Right hindlimb (tissue), 1 donor: ENCODE results near the gene DCHS2.
A peak's percentile ranks its signal among the peaks of the same experiment; 100 is the strongest.

Source experiments
- DNase-seq: peaks from one replicate; pipeline ENCODE4 v3.0.0-alpha.2; 2018

DCHS2 gene

GRCh38 chr4:154487145-154487544 lies 4.5 kb downstream of the DCHS2 start:
- DNase-seq: no peak

GRCh38 chr4:154485127-154485773 lies 6.3 kb downstream of the DCHS2 start:
- no peak for DNase-seq

GRCh38 chr4:154478547-154478946 lies 13.1 kb downstream of the DCHS2 start:
- no peak for DNase-seq

- DNase-seq: no peak
These were observed 13.5 kb downstream of the DCHS2 start for GRCh38 chr4:154478128-154478527.

- DNase-seq: no peak
These were observed 15.4 kb downstream of the DCHS2 start for GRCh38 chr4:154476232-154476631.

GRCh38 chr4:154475820-154476219 lies 15.8 kb downstream of the DCHS2 start:
- DNase-seq: no peak

- no peak for DNase-seq
These were observed 18.1 kb downstream of the DCHS2 start for GRCh38 chr4:154473497-154473896.

- no peak for DNase-seq
These were observed 18.7 kb downstream of the DCHS2 start for GRCh38 chr4:154472858-154473257.

- peak; percentile 50 for DNase-seq
These were observed 19.9 kb downstream of the DCHS2 start for GRCh38 chr4:154471526-154472331.

GRCh38 chr4:154471032-154471431 lies 20.6 kb downstream of the DCHS2 start:
- no peak for DNase-seq

GRCh38 chr4:154467886-154468285 lies 23.7 kb downstream of the DCHS2 start:
- no peak for DNase-seq

GRCh38 chr4:154466336-154466735 lies 25.3 kb downstream of the DCHS2 start:
- DNase-seq: no peak

GRCh38 chr4:154465085-154465484 lies 26.5 kb downstream of the DCHS2 start:
- no peak for DNase-seq

GRCh38 chr4:154464654-154465053 lies 26.9 kb downstream of the DCHS2 start:
- no peak for DNase-seq

GRCh38 chr4:154462081-154462810 lies 29.4 kb downstream of the DCHS2 start:
- DNase-seq: no peak

- DNase-seq: no peak
These were observed 34.1 kb downstream of the DCHS2 start for GRCh38 chr4:154457471-154457870.

- DNase-seq: no peak
These were observed 34.7 kb downstream of the DCHS2 start for GRCh38 chr4:154456889-154457288.

- no peak for DNase-seq
These were observed 35.4 kb downstream of the DCHS2 start for GRCh38 chr4:154456240-154456639.

- DNase-seq: no peak
These were observed 36.5 kb downstream of the DCHS2 start for GRCh38 chr4:154455111-154455510.

- no peak for DNase-seq
These were observed 36.9 kb downstream of the DCHS2 start for GRCh38 chr4:154454710-154455109.

- peak; percentile 64 for DNase-seq
These were observed 38.7 kb downstream of the DCHS2 start for GRCh38 chr4:154452798-154453346.

GRCh38 chr4:154450966-154451365 lies 40.6 kb downstream of the DCHS2 start:
- peak; percentile 57 for DNase-seq

- DNase-seq: no peak
These were observed 46.6 kb downstream of the DCHS2 start for GRCh38 chr4:154444958-154445357.
